T-helper 1 cell treated with Interleukin-12 subunit alpha and Interleukin-12 subunit beta and Interleukin-4 antibody, amounts not matched to agents 30 ng/mL and 1 ng/mL, for 36 hours (primary cell): ENCODE measurements around the gene KYAT1. TPM values are rescaled to one million over a fixed set of nuclear protein-coding genes. Genes with fewer than 3 reads are reported as not detected.
"Not testable (repeated sequence)": the region's sequence is repeated elsewhere in the genome, so short reads cannot be mapped to it uniquely, and the experiment has no call there.

Source experiments
- intact Hi-C: fragments of 100-400 bp; cut with micrococcal nuclease; formaldehyde crosslinking; loops from one replicate; pipeline ENCODE4 v1.15.1; 2024
- total RNA-seq: library from RNA; stranded (reverse); gene quantifications from 2 replicates; pipeline ENCODE4 v1.2.3, GENCODE V29; 2022

The KYAT1 gene
- total RNA-seq, 1 donor from 2014 or later, result 13.9 TPM

GRCh38 chr9:128843171-128843570 lies 38.6 kb downstream of the KYAT1 start:
- intact Hi-C loops, result not testable (repeated sequence)

GRCh38 chr9:128841694-128842492 lies 39.9 kb downstream of the KYAT1 start:
- intact Hi-C loops, result no loop called here

- intact Hi-C loops, result no loop called here
Observed at GRCh38 chr9:128840524-128840923, 41.2 kb downstream of the KYAT1 start.

GRCh38 chr9:128838338-128838737 lies 43.4 kb downstream of the KYAT1 start:
- intact Hi-C loops, result no loop called here

GRCh38 chr9:128836509-128837145 lies 45.1 kb downstream of the KYAT1 start:
- intact Hi-C loops, result no loop called here

- intact Hi-C loops, result no loop called here
Observed at GRCh38 chr9:128835246-128836210, 46.2 kb downstream of the KYAT1 start.

GRCh38 chr9:128833696-128834095 lies 48.1 kb downstream of the KYAT1 start:
- intact Hi-C loops, result no loop called here

GRCh38 chr9:128829477-128830251 lies 52.1 kb downstream of the KYAT1 start, which contains the start of gene SPOUT1:
SPOUT1 (minus strand) TSS chr9:128829794; CDS start chr9:128829780, 14 bp downstream.
- intact Hi-C loops, result loop anchor here (1.0 to 5.0 kb wide), 12 partner anchors 11 to 507 kb away; partner anchors contain the start of genes COQ4, DOLK, DOLPP1 and DYNC2I2

- intact Hi-C loops, result loop anchor here (1.0 to 5.0 kb wide), 12 partner anchors 11 to 507 kb away; partner anchors contain the start of genes COQ4, DOLK, DOLPP1 and DYNC2I2
Observed at GRCh38 chr9:128828719-128829452, 52.9 kb downstream of the KYAT1 start.

GRCh38 chr9:128828267-128828666 lies 53.5 kb downstream of the KYAT1 start:
- intact Hi-C loops, result loop anchor here (2.0 to 5.0 kb wide), 5 partner anchors 41 to 506 kb away; partner anchors contain the start of genes COQ4, DYNC2I2, LRRC8A and SPTAN1

- intact Hi-C loops, result loop anchor here (5.0 kb wide), 1 partner anchor 504 kb away; the partner anchor contains the start of genes COQ4 and TRUB2
Observed at GRCh38 chr9:128825923-128826700, 55.6 kb downstream of the KYAT1 start.

- intact Hi-C loops, result loop anchor here (5.0 kb wide), 1 partner anchor 503 kb away; the partner anchor contains the start of genes COQ4 and TRUB2
Observed at GRCh38 chr9:128824911-128825310, 56.8 kb downstream of the KYAT1 start.

- intact Hi-C loops, result no loop called here
Observed at GRCh38 chr9:128823903-128824406, 57.8 kb downstream of the KYAT1 start.

- intact Hi-C loops, result no loop called here
Observed at GRCh38 chr9:128823362-128823902, 58.3 kb downstream of the KYAT1 start.

GRCh38 chr9:128822407-128823042 lies 59.2 kb downstream of the KYAT1 start:
- intact Hi-C loops, result no loop called here

- intact Hi-C loops, result no loop called here
Observed at GRCh38 chr9:128821584-128822406, 60.0 kb downstream of the KYAT1 start.
